ENCODE measurements around the gene PNMA8B. TPM values are rescaled to one million over a fixed set of nuclear protein-coding genes. Genes with fewer than 3 reads are reported as not detected.

The PNMA8B gene
- total RNA-seq, 1 donor from 2014 or later, result 1.9 TPM

Other genes starting within 250 kb of the PNMA8B start
- gene HIF3A, start 198.8 kb downstream of the PNMA8B start, total RNA-seq, result 12.6 and 15.6 TPM in 2 replicates
- 68.8 and 70.9 TPM in 2 replicates for gene PPP5C, start 148.8 kb downstream of the PNMA8B start, total RNA-seq
- 35.5 and 45.5 TPM in 2 replicates for gene CCDC8, start 82.3 kb downstream of the PNMA8B start, total RNA-seq
- 0.55 and 0.98 TPM in 2 replicates for gene PNMA8C, start 66.9 kb downstream of the PNMA8B start, total RNA-seq
- 12.1 and 12.7 TPM in 2 replicates for gene PNMA8A, start 24.3 kb downstream of the PNMA8B start, total RNA-seq
- 334 and 343 TPM in 2 replicates for gene CALM3, start 105.5 kb upstream of the PNMA8B start, total RNA-seq
- 0.50 and 0.52 TPM in 2 replicates for gene PTGIR, start 129.2 kb upstream of the PNMA8B start, total RNA-seq
- not detected in 2 replicates for gene GNG8, start 140.3 kb upstream of the PNMA8B start, total RNA-seq
- gene DACT3, start 165.3 kb upstream of the PNMA8B start, total RNA-seq, result 19.8 and 27.7 TPM in 2 replicates
- gene PRKD2, start 221.2 kb upstream of the PNMA8B start, total RNA-seq, result 45.8 and 54.6 TPM in 2 replicates